ENCODE measurements around the gene COX19.
"Not testable (repeated sequence)": the region's sequence is repeated elsewhere in the genome, so short reads cannot be mapped to it uniquely, and the experiment has no call there.

COX19 gene

GRCh38 chr7:1010226-1010625 is 34.9 kb upstream of the COX19 start:
- no peak for DNase-seq (ENCODE audit: low spot score)

GRCh38 chr7:1009747-1010146 is 34.4 kb upstream of the COX19 start:
- no peak for DNase-seq (ENCODE audit: low spot score)

GRCh38 chr7:1008733-1009363 is 33.5 kb upstream of the COX19 start:
- DNase-seq (ENCODE audit: low spot score) = no peak

GRCh38 chr7:1007901-1008300 is 32.6 kb upstream of the COX19 start:
- DNase-seq (ENCODE audit: low spot score) = no peak

GRCh38 chr7:1005303-1005702 is 30.0 kb upstream of the COX19 start:
- DNase-seq (ENCODE audit: low spot score) = no peak

DNA sequence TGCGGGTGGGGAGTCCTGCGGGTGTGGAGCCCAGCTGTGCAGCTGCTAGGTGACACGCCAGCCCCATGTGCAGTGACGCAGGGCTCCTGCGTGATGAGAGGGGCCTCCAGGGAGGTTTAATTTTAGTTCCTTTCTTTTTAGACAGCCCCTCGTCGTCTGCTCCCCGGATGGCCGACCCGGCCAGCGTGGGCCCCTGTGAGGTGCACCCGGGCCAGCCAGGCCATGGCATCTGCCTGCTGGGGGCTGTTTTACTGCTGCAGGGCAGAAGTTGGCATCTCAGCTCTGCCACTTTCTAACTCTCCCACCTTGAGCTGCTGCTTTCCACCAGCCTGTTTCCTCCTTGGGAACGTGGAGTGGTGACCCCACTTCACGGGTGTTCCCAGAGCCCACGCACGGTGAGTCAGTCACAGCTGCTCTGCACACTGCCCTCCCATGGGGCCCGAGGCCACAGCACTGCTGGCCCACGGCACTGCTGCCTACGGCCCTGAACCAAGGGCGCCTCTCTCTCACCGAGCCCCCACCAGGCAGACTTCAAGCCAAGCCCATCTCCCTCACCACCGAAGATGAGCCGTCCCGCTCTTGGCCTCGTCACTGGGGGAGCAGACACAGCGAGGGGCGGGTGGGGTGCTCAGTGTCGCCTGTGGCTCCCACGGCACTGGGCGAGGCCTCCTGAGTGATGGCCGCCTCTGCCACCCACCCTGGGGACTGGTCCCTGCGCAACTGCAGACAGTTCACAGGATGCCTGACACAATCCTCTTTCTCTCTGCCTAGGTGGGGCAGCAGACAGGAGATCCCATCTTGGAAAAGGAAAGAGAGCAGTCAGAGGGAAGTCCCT is 28.9 kb upstream of the COX19 start:
- no peak for DNase-seq (ENCODE audit: low spot score)

GRCh38 chr7:1002445-1002844 is 27.1 kb upstream of the COX19 start:
- DNase-seq (ENCODE audit: low spot score) = not testable (repeated sequence)

DNA sequence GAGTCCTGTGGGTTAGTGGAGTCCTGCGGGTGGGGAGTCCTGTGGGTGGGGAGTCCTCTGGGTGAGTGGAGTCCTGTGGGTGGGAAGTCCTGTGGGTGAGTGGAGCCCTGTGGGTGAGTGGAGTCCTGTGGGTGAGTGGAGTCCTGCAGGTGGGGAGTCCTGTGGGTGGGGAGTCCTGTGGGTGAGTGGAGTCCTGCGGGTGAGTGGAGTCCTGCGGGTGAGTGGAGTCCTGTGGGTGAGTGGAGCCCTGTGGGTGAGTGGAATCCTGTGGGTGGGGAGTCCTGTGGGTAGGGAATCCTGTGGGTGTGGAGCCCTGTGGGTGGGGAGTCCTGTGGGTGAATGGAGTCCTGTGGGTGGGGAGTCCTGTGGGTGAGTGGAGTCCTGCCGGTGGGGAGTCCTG is 26.7 kb upstream of the COX19 start:
- DNase-seq (ENCODE audit: low spot score) = not testable (repeated sequence)

DNA sequence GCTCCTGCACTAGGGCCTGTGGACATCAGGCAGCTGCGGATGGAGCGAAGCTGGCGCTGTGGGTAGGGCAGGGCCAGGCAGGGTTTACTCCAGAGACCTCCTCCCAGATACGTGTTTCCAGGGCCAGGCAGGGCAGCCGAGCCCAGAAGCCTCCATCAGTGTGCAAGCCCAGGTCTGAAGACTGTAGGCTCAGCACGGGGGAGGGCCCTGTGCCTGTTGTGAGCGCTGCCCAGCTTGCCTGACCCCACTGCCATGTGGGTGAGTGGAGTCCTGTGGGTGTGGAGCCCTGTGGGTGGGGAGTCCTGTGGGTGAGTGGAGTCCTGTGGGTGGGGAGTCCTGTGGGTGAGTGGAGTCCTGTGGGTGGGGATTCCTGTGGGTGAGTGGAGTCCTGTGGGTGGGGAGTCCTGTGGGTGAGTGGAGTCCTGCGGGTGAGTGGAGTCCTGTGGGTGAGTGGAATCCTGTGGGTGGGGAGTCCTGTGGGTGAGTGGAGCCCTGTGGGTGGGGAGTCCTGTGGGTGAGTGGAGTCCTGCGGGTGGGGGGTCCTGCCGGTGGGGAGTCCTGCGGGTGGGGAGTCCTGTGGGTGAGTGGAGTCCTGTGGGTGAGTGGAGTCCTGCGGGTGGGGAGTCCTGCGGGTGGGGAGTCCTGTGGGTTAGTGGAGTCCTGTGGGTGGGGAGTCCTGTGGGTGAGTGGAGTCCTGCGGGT is 25.9 kb upstream of the COX19 start:
- not testable (repeated sequence) for DNase-seq (ENCODE audit: low spot score)

GRCh38 chr7:999941-1000935 is 24.9 kb upstream of the COX19 start:
- DNase-seq (ENCODE audit: low spot score) = no peak

- DNase-seq (ENCODE audit: low spot score) = no peak
Observed at GRCh38 chr7:999149-999879, 24.0 kb upstream of the COX19 start.

DNA sequence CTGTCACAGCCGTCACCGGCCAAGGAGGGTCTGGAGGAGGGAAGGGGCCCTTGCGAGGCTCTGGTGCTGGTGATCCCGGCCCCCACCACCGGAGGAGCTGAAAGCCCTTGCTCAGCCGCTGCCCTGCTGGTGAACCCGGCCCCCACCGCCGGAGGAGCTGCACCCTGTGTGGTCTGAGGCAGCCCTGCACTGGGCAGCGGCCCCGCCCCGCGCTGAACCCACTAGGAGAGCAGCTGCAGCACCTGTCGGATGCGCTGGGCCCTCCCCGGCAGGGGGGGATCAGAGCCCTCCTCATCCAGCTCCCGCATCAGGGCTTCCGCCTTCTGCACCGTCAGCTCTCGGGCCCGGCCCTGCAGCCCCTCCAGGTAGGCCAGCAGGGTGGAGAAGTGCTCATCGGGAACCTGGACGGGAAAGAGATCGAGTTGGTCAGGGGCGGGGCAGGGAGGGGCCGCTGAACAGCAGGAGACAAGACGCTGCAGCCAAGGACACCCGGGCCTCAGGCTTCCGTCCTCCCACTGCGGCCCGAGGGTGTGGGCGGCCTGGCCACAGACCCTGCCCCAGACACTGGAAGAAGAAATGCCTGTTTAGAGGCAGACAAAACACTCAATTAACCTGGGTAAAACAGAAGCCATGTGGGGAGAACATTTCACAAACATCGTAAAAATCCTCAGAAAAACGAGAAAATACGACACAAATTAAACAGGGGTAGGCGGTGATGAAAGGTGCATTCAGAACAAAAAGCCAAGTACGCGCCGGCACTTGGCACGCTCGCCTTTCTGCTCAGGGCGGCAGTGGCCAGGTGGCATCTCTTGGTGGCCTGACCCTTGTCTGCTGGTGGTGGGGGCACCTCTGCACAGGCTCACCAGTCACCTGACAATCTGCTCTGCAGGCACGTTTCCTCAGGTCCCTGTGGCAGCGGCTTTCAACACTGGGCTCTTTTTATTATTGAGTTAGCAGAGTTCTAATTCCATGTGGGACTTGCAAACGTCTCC is 22.4 kb upstream of the COX19 start:
- no peak for DNase-seq (ENCODE audit: low spot score)

- no peak for DNase-seq (ENCODE audit: low spot score)
Observed at GRCh38 chr7:996079-996872, 20.9 kb upstream of the COX19 start.

DNA sequence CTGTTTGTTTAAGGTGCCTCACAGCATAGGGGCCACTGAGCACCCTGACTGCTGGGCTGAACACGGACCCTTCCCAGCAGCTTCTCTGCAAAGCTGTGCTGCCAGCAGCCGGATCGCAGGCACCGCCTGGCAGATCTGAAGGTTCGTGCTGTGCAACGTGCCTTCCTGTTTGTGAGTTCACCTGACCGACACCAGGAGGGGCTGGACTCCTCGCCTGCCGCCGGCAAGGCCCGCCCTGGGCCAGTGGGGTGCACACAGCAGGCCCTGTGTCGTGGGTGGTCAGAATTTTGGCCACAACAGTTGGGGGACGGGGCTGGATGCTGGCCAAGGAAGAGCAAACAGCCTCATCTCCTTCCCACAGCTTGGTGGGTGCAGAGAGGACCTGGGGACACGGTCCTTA is 20.2 kb upstream of the COX19 start:
- no peak for DNase-seq (ENCODE audit: low spot score)

GRCh38 chr7:994592-995308 is 19.4 kb upstream of the COX19 start:
- DNase-seq (ENCODE audit: low spot score) = no peak

GRCh38 chr7:992709-993607 is 17.6 kb upstream of the COX19 start:
- peak; percentile 94 for DNase-seq (ENCODE audit: low spot score)

Data from CD4-positive, alpha-beta T cell treated with Interleukin-15 for 4 hours (primary cell).